OCI-LY3 (cell line): ENCODE measurements around the gene HNRNPA3.
"Not testable (repeated sequence)": the region's sequence is repeated elsewhere in the genome, so short reads cannot be mapped to it uniquely, and the experiment has no call there.

Source experiments
- H2AFZ ChIP-seq: fragments of 200-600, 300-600 bp; shearing (Covaris generic); 2 replicates; pipeline ENCODE4 v1.6.0; 2014; ENCODE audit warnings: antibody characterized with exemption, low read depth, low read length
- H3K27ac ChIP-seq: fragments of 200-600, 300-600 bp; sonication (generic); 2 replicates; pipeline ENCODE4 v1.5.1; 2014; ENCODE audit warnings: mild to moderate bottlenecking, low read length, moderate library complexity, mixed read lengths
- H3K27me3 ChIP-seq: fragments of 200-600, 300-600 bp; sonication (generic); 2 replicates; pipeline ENCODE4 v1.6.1; 2014; ENCODE audit warnings: low read depth, low read length, mixed read lengths
- H3K36me3 ChIP-seq: fragments of 200-600, 300-600 bp; sonication (generic); replicated peaks from 2 replicates; pipeline ENCODE3; 2014; ENCODE audit warnings: low read depth, low read length, mixed read lengths
- H3K4me1 ChIP-seq: fragments of 300-600, 200-600 bp; sonication (generic); 2 replicates; pipeline ENCODE4 v1.6.1; 2014; ENCODE audit warnings: low read length, mixed read lengths
- H3K4me2 ChIP-seq: fragments of 200-600, 300-600 bp; sonication (generic); 2 replicates; pipeline ENCODE4 v1.6.1; 2014; ENCODE audit warnings: low read length, mixed read lengths
- H3K4me3 ChIP-seq: fragments of 300-600, 200-600 bp; sonication (generic); 2 replicates; pipeline ENCODE4 v1.5.1; 2014; ENCODE audit warnings: antibody characterized with exemption, mild to moderate bottlenecking, low read length, moderate library complexity
- H3K79me2 ChIP-seq: fragments of 300-600, 200-600 bp; shearing (Covaris generic); 2 replicates; pipeline ENCODE4 v1.6.1; 2014; ENCODE audit warnings: mild to moderate bottlenecking, low read length, mixed read lengths
- H3K9ac ChIP-seq: fragments of 300-600, 200-600 bp; shearing (Covaris generic); 2 replicates; pipeline ENCODE4 v1.6.0; 2014; ENCODE audit warnings: mild to moderate bottlenecking, low read length, moderate library complexity
- H3K9me3 ChIP-seq: fragments of 200-600, 300-600 bp; shearing (Covaris generic); 2 replicates; pipeline ENCODE4 v1.6.1; 2014; ENCODE audit warnings: low read length, mixed read lengths; ENCODE audit not compliant: insufficient read depth
- H4K20me1 ChIP-seq: fragments of 200-600, 300-600 bp; sonication (generic); 2 replicates; pipeline ENCODE4 v1.6.1; 2016; ENCODE audit warnings: low read length, mixed read lengths; ENCODE audit not compliant: insufficient read depth
- CTCF ChIP-seq: fragments of 200-600, 300-600 bp; sonication (generic); IDR thresholded peaks from 2 replicates; pipeline ENCODE4 v1.5.1; 2014; ENCODE audit warnings: antibody characterized with exemption, low read length, low read depth
- EZH2phosphoT487 ChIP-seq: fragments of 200-600 bp; shearing (Covaris generic); IDR thresholded peaks from 2 replicates; pipeline ENCODE4 v1.6.1; 2018; ENCODE audit warnings: antibody characterized with exemption, mixed run types, low read depth

The HNRNPA3 gene

GRCh38 chr2:177184606-177185005 lies 28.0 kb upstream of the HNRNPA3 start:
- no peaks in the 10 kb centered on the region for H3K9me3 ChIP-seq
- H3K79me2 ChIP-seq, result no peaks in the 10 kb centered on the region
- H3K4me1 ChIP-seq, result peaks cover 7% of the 10 kb centered on the region
- no peaks in the 10 kb centered on the region for H4K20me1 ChIP-seq
- H3K4me3 ChIP-seq, result no peak overlapping the region
- no peak overlapping the region for H2AFZ ChIP-seq
- H3K36me3 ChIP-seq, result no peaks in the 10 kb centered on the region
- no peak overlapping the region for H3K9ac ChIP-seq
- no peak for TF ChIP-seq CTCF
- no peak for TF ChIP-seq EZH2phosphoT487
- no peak overlapping the region for H3K4me2 ChIP-seq
- no peak overlapping the region for H3K27ac ChIP-seq
- no peaks in the 10 kb centered on the region for H3K27me3 ChIP-seq

GRCh38 chr2:177186038-177186437 lies 26.6 kb upstream of the HNRNPA3 start:
- H3K27ac ChIP-seq, H3K27me3 ChIP-seq, H3K9me3 ChIP-seq, H3K4me2 ChIP-seq, H3K9ac ChIP-seq, H2AFZ ChIP-seq, H3K79me2 ChIP-seq, H4K20me1 ChIP-seq, H3K36me3 ChIP-seq, H3K4me3 ChIP-seq, H3K4me1 ChIP-seq: not testable (repeated sequence)

- Histone ChIP-seq H3K4me3 (no peak overlapping the region), H3K9me3 (no peaks in the 10 kb centered on the region), H3K9ac (no peak overlapping the region), H4K20me1 (no peaks in the 10 kb centered on the region), H2AFZ (no peak overlapping the region; the same call in 1 of the 2 replicates), H3K27ac (no peak overlapping the region), H3K27me3 (no peaks in the 10 kb centered on the region), H3K36me3 (no peaks in the 10 kb centered on the region), H3K79me2 (no peaks in the 10 kb centered on the region), H3K4me1 (0 out of 2 replicates have a peak, but pooled peaks cover under 1% of the 10 kb centered on the region), H3K4me2 (no peak overlapping the region)
- TF ChIP-seq EZH2phosphoT487 (no peak), CTCF (no peak)
These were observed 24.8 kb upstream of the HNRNPA3 start for GRCh38 chr2:177187631-177188312.

- H3K9me3 ChIP-seq, result no peaks in the 10 kb centered on the region
- peaks cover 5% of the 10 kb centered on the region; the same call in 1 of the 2 replicates for H3K4me1 ChIP-seq
- no peak for TF ChIP-seq EZH2phosphoT487
- TF ChIP-seq CTCF, result no peak
- H3K4me3 ChIP-seq, result no peak overlapping the region
- H4K20me1 ChIP-seq, result no peaks in the 10 kb centered on the region
- no peak overlapping the region for H3K27ac ChIP-seq
- no peaks in the 10 kb centered on the region for H3K36me3 ChIP-seq
- H3K9ac ChIP-seq, result no peak overlapping the region
- H3K4me2 ChIP-seq, result no peak overlapping the region
- no peak overlapping the region for H2AFZ ChIP-seq
- H3K27me3 ChIP-seq, result no peaks in the 10 kb centered on the region
- H3K79me2 ChIP-seq, result no peaks in the 10 kb centered on the region
These were observed 23.8 kb upstream of the HNRNPA3 start for GRCh38 chr2:177188482-177189469.
